Measurements from ENCODE around the gene TRERF1.

TRERF1 gene

DNA sequence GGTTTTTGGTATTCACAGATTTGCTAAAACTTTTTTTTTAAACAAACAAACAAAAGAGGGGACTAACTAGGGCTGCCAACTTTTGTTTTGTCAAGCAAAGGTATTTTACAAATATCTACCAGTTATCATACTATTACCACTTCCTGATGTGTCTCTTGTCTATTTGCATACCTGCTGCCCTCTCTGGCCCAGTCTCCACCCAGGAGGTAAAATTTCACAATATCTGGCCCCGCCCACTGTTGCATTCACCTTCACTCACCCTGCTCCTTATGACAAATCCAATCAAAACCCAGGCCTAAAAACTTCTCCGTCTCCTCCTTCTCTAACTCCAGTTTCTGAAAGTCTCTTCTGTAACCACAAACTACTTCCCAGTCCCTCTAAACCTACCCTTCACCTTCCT lies 82.2 kb downstream of the TRERF1 start:
- no peaks in the 10 kb centered on the region for H3K4me1 ChIP-seq
- intact Hi-C loops (cut with DNase I; ENCODE audit: low total_unique reads) = no loop called here
- no peak for DNase-seq
- no peaks in the 10 kb centered on the region for H3K36me3 ChIP-seq
- no peak overlapping the region for H3K4me3 ChIP-seq
- no peaks in the 10 kb centered on the region for H3K27me3 ChIP-seq
- TF ChIP-seq, protein P1, sequence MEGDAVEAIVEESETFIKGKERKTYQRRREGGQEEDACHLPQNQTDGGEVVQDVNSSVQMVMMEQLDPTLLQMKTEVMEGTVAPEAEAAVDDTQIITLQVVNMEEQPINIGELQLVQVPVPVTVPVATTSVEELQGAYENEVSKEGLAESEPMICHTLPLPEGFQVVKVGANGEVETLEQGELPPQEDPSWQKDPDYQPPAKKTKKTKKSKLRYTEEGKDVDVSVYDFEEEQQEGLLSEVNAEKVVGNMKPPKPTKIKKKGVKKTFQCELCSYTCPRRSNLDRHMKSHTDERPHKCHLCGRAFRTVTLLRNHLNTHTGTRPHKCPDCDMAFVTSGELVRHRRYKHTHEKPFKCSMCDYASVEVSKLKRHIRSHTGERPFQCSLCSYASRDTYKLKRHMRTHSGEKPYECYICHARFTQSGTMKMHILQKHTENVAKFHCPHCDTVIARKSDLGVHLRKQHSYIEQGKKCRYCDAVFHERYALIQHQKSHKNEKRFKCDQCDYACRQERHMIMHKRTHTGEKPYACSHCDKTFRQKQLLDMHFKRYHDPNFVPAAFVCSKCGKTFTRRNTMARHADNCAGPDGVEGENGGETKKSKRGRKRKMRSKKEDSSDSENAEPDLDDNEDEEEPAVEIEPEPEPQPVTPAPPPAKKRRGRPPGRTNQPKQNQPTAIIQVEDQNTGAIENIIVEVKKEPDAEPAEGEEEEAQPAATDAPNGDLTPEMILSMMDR (IDR thresholded peaks at IDR 0.05) = no peak
- H3K27ac ChIP-seq = no peak overlapping the region
- no peaks in the 10 kb centered on the region for H3K9me3 ChIP-seq

DNA sequence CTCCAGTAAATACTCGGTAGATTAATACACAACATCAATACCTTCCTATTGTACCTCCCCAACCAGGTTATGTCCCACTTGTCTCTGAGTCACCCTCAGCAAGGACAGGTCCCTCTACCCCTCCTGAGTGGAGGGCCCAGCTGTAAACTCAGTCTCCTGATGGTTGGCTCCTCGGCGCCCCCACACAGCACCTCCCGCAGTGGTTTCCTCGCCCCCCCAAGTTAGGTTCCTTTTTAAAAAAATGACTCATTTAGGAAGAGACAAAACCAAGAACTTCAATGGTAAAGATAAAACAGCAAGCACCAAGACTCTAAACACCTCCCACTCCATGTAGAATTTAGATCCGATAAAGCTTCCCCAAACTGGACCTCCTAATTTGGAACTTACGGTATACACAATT lies 83.5 kb downstream of the TRERF1 start:
- Histone ChIP-seq H3K27me3 (no peaks in the 10 kb centered on the region), H3K4me3 (no peak overlapping the region), H3K36me3 (no peaks in the 10 kb centered on the region), H3K9me3 (no peaks in the 10 kb centered on the region), H3K4me1 (no peaks in the 10 kb centered on the region), H3K27ac (no peak overlapping the region)
- DNase-seq = no peak
- TF ChIP-seq, protein P1 (IDR thresholded peaks at IDR 0.05) = no peak
- intact Hi-C loops (cut with DNase I; ENCODE audit: low total_unique reads) = no loop called here

DNA sequence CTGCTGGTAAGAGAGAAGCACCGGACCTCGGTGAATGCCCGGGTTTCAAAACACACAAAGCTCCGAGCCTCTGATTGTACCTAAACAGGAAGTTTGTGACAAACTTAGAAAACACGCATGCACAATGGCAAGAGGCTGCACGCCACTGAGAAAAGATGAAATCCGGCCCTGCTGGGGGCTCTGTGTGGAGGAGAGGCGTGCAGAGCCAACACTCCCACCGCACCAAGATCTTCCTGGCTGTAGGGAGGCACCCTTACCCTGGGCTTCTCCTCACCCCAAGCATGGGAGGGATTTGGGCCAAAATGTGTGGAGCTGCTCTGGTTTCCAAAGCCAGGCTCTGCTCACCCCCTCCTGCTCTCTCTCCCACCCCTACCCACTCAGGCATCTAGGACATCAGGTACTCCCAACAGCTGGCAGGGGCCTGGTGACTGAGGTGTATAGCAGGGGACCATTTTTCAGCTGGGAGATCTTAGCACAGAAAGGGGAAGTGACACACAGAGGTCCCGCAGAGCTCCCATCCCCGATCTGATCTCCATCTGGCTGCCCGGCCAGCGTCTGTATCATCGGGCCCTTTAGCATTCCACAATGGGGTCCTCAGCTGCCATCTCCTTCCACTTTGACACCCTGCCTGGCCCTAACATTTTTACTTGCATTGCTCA lies 84.2 kb downstream of the TRERF1 start:
- Histone ChIP-seq H3K27me3 (no peaks in the 10 kb centered on the region), H3K9me3 (no peaks in the 10 kb centered on the region), H3K4me1 (no peaks in the 10 kb centered on the region), H3K27ac (no peak overlapping the region), H3K36me3 (no peaks in the 10 kb centered on the region), H3K4me3 (no peak overlapping the region)
- DNase-seq = no peak
- TF ChIP-seq, protein P1 (IDR thresholded peaks at IDR 0.05) = no peak
- intact Hi-C loops (cut with DNase I; ENCODE audit: low total_unique reads) = no loop called here

DNA sequence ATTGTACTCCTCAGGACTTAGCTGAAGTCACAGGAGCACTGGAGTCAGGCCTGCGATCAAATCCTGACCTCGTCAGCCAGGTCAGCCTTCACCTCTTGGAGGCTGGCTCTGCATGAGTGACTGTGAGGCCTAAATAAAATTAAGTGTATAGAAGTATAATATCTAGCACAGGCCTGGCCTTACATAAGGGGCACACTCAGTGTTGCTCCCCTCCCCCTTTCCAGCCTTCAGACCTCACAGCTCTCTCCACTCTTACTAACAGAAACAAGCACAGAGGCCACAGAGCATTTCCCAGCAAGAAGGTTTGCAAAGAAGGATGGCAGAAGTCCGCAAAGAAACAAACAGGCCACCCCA lies 84.8 kb downstream of the TRERF1 start:
- Histone ChIP-seq H3K27ac (no peak overlapping the region), H3K4me3 (no peak overlapping the region), H3K27me3 (no peaks in the 10 kb centered on the region), H3K4me1 (no peaks in the 10 kb centered on the region), H3K36me3 (no peaks in the 10 kb centered on the region), H3K9me3 (no peaks in the 10 kb centered on the region)
- TF ChIP-seq, protein P1 (IDR thresholded peaks at IDR 0.05) = no peak
- intact Hi-C loops (cut with DNase I; ENCODE audit: low total_unique reads) = no loop called here
- no peak for DNase-seq

DNA sequence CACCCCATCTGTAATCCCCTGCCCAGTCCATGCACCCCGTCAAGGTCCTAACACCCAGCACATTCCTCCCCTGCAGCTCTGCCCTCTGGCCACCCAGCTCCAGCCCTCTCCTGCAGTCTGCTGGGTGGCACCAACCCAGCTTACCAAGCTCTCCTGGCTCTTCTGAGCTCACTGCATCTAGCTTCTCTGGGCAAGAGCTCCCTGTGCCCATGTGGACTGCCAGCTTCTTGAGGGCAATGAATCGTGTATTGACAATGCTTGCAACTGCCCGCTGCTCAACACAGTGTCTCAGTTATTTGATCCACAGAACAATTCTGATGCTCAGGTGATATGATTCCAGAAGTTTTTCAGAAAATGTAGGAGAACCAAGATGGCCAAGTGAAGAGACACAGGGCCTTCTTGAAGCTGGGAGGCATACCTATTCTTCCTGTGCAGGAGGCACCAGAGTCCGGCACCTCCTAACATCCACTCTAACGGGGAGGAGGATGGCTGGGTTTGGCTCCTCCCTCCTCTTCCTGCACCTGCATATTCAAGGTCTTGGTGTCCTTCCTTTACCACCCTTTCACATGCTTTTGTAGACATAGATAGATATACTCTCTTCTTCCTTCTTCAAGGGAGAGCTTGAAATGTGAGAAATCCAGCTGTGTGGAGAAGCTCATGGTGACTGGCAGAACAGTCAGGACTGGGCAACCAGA lies 85.6 kb downstream of the TRERF1 start:
- H3K27ac ChIP-seq = no peak overlapping the region
- TF ChIP-seq, protein P1 (IDR thresholded peaks at IDR 0.05) = no peak
- no peak for DNase-seq

More for the DNA sequence above, 85.6 kb downstream of the TRERF1 start:
- Histone ChIP-seq H3K36me3 (no peaks in the 10 kb centered on the region), H3K27me3 (no peaks in the 10 kb centered on the region), H3K9me3 (no peaks in the 10 kb centered on the region), H3K4me3 (no peak overlapping the region), H3K4me1 (no peaks in the 10 kb centered on the region)
- intact Hi-C loops (cut with DNase I; ENCODE audit: low total_unique reads) = no loop called here

Data from tibial artery (tissue), 4 donors.